ENCODE results near the gene FAM107A. TPM values are rescaled to one million over a fixed set of nuclear protein-coding genes. Genes with fewer than 3 reads are reported as not detected.

The FAM107A gene
- total RNA-seq, 2 experiments from 2014 or later = not detected

GRCh38 chr3:58520403-58521335 lies 56.5 kb downstream of the FAM107A start:
- no peak overlapping the region for H3K27ac Mint-ChIP-seq

GRCh38 chr3:58519668-58520402 lies 57.4 kb downstream of the FAM107A start:
- Histone ChIP-seq H3K4me1 (ENCODE audit: insufficient read depth, low read length) (no peaks in the 10 kb centered on the region), H3K27ac (ENCODE audit: low read depth in 1 of 2, low read length in 2 of 2) (no peak overlapping the region), H3K9me3 (ENCODE audit: control insufficient read depth in 1 of 2, insufficient read depth in 1 of 2, low read length in 2 of 2) (no peaks in the 10 kb centered on the region), H3K27me3 (ENCODE audit: control insufficient read depth in 1 of 2, insufficient read depth in 2 of 2, low read length in 2 of 2) (no peaks in the 10 kb centered on the region), H3K36me3 (ENCODE audit: insufficient read depth, low read length) (no peaks in the 10 kb centered on the region), H3K4me3 (ENCODE audit: low read length) (no peak overlapping the region)
- no peak overlapping the region for H3K4me3 Mint-ChIP-seq
- ATAC-seq (ENCODE audit: poor library complexity) (no peak), DNase-seq (no peak)
- no peak overlapping the region for H3K27ac Mint-ChIP-seq
- TF ChIP-seq, protein P1, sequence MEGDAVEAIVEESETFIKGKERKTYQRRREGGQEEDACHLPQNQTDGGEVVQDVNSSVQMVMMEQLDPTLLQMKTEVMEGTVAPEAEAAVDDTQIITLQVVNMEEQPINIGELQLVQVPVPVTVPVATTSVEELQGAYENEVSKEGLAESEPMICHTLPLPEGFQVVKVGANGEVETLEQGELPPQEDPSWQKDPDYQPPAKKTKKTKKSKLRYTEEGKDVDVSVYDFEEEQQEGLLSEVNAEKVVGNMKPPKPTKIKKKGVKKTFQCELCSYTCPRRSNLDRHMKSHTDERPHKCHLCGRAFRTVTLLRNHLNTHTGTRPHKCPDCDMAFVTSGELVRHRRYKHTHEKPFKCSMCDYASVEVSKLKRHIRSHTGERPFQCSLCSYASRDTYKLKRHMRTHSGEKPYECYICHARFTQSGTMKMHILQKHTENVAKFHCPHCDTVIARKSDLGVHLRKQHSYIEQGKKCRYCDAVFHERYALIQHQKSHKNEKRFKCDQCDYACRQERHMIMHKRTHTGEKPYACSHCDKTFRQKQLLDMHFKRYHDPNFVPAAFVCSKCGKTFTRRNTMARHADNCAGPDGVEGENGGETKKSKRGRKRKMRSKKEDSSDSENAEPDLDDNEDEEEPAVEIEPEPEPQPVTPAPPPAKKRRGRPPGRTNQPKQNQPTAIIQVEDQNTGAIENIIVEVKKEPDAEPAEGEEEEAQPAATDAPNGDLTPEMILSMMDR (IDR thresholded peaks at IDR 0.05) = no peak
- no peaks in the 10 kb centered on the region for H3K4me1 Mint-ChIP-seq (ENCODE audit: low read depth)
- CTCF ChIA-PET = no interaction called here
- H3K9me3 Mint-ChIP-seq = no peaks in the 10 kb centered on the region
- H3K36me3 Mint-ChIP-seq (ENCODE audit: low read depth) = no peaks in the 10 kb centered on the region
- no peaks in the 10 kb centered on the region for H3K27me3 Mint-ChIP-seq
- POLR2A ChIA-PET = no interaction called here
- intact Hi-C loops (cut with DNase I, micrococcal nuclease) = no loop called here

More at GRCh38 chr3:58520403-58521335, 56.5 kb downstream of the FAM107A start:
- DNase-seq (no peak), ATAC-seq (ENCODE audit: poor library complexity) (no peak)
- no peaks in the 10 kb centered on the region for H3K9me3 Mint-ChIP-seq
- H3K36me3 Mint-ChIP-seq (ENCODE audit: low read depth) = no peaks in the 10 kb centered on the region
- no peak overlapping the region for H3K4me3 Mint-ChIP-seq
- CTCF ChIA-PET = no interaction called here
- POLR2A ChIA-PET = no interaction called here
- Histone ChIP-seq H3K4me1 (ENCODE audit: insufficient read depth, low read length) (no peaks in the 10 kb centered on the region), H3K27ac (ENCODE audit: low read depth in 1 of 2, low read length in 2 of 2) (no peak overlapping the region), H3K4me3 (ENCODE audit: low read length) (no peak overlapping the region), H3K9me3 (ENCODE audit: control insufficient read depth in 1 of 2, insufficient read depth in 1 of 2, low read length in 2 of 2) (no peaks in the 10 kb centered on the region), H3K27me3 (ENCODE audit: control insufficient read depth in 1 of 2, insufficient read depth in 2 of 2, low read length in 2 of 2) (no peaks in the 10 kb centered on the region), H3K36me3 (ENCODE audit: insufficient read depth, low read length) (no peaks in the 10 kb centered on the region)
- H3K4me1 Mint-ChIP-seq (ENCODE audit: low read depth) = no peaks in the 10 kb centered on the region
- TF ChIP-seq, protein P1 (IDR thresholded peaks at IDR 0.05) = no peak
- intact Hi-C loops (cut with DNase I, micrococcal nuclease) = no loop called here
- no peaks in the 10 kb centered on the region for H3K27me3 Mint-ChIP-seq

DNA sequence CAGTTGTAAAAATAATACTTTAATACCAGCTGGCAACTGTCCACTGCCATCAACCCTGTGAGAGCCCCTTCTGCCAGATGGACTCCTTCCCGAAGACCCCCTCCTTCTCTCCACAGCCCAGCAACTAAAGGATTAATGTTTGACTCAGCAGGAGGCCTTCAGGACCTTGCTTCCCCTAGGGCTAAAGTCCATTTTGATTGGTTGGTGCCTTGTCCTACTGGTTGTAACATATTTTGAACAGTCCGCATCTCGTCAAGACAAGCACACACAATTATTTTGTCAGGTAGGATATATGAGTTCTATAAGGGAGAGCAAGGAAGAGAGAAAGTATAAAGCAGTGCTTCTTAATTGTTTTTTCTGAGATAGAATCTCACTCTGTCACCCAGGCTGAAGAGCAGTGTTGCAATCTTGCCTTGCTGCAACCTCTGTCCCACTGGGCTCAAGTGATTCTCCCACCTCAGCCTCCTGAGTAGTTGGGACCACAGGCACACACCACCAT lies 58.9 kb downstream of the FAM107A start:
- TF ChIP-seq, protein P1 (IDR thresholded peaks at IDR 0.05) = no peak
- Histone ChIP-seq H3K4me1 (ENCODE audit: insufficient read depth, low read length) (no peaks in the 10 kb centered on the region), H3K4me3 (ENCODE audit: low read length) (no peak overlapping the region), H3K27ac (ENCODE audit: low read depth in 1 of 2, low read length in 2 of 2) (no peak overlapping the region), H3K27me3 (ENCODE audit: control insufficient read depth in 1 of 2, insufficient read depth in 2 of 2, low read length in 2 of 2) (no peaks in the 10 kb centered on the region), H3K9me3 (ENCODE audit: control insufficient read depth in 1 of 2, insufficient read depth in 1 of 2, low read length in 2 of 2) (no peaks in the 10 kb centered on the region), H3K36me3 (ENCODE audit: insufficient read depth, low read length) (no peaks in the 10 kb centered on the region)
- Mint-ChIP-seq H3K9me3 (no peaks in the 10 kb centered on the region), H3K27me3 (no peaks in the 10 kb centered on the region), H3K27ac (no peak overlapping the region), H3K4me1 (ENCODE audit: low read depth) (no peaks in the 10 kb centered on the region), H3K4me3 (no peak overlapping the region), H3K36me3 (ENCODE audit: low read depth) (no peaks in the 10 kb centered on the region)
- intact Hi-C loops (cut with DNase I, micrococcal nuclease) = no loop called here
- POLR2A ChIA-PET = no interaction called here
- CTCF ChIA-PET = no interaction called here
- DNase-seq (no peak), ATAC-seq (ENCODE audit: poor library complexity) (no peak)
